GM12878 (cell line): ENCODE measurements around the gene SUSD1. TPM values are rescaled to one million over a fixed set of nuclear protein-coding genes. Genes with fewer than 3 reads are reported as not detected.
"Not testable (repeated sequence)": the region's sequence is repeated elsewhere in the genome, so short reads cannot be mapped to it uniquely, and the experiment has no call there.

Experiments used
- ATAC-seq: fragments of 200-7000 bp; cut with Tn5 transposase; 3 replicates; pipeline ENCODE4 v1.9.1; 2020; ENCODE audit warnings: mild to moderate bottlenecking, moderate library complexity
- BruUV-seq: library from RNA; stranded (reverse); fragments of 400-500 nt; replicated peaks from 2 replicates; lab custom pipeline; 2021; lab: Mats Ljungman, UMichigan
- CTCF ChIA-PET: fragments of 300-600 bp; sonication (Branson Sonifier 250); formaldehyde crosslinking; extraction: SDS; loops from one replicate; lab custom pipeline; 2021; ENCODE audit warnings: inconsistent platforms; lab: Yijun Ruan, JAX
- POLR2A ChIA-PET: fragments of 350-600 bp; formaldehyde crosslinking; extraction: SDS; loops from one replicate; lab custom pipeline; 2021; ENCODE audit warnings: inconsistent platforms; lab: Charles Lee
- RAD21 ChIA-PET: fragments of 300-600 bp; sonication (Branson Sonifier 250); formaldehyde crosslinking; loops from one replicate; lab custom pipeline; 2023; ENCODE audit warnings: antibody characterized with exemption; ENCODE audit not compliant: unreplicated experiment; lab: Charles Lee
- SMC1A ChIA-PET: fragments of 300-600 bp; sonication (Branson Sonifier 250); formaldehyde crosslinking; loops from one replicate; lab custom pipeline; 2023; ENCODE audit not compliant: unreplicated experiment, uncharacterized antibody; lab: Charles Lee
- DNase-seq: peaks from one replicate; pipeline ENCODE4 v3.0.0-alpha.2; 2011; ENCODE audit warnings: low read depth, low spot score
- FAIRE-seq: peaks from 3 replicates; lab custom pipeline; 2011; peaks lifted over from hg19 to GRCh38; lab: Jason Lieb, UNC
- H2AFZ ChIP-seq: 2 replicates; pipeline ENCODE4 v1.6.0; 2011; ENCODE audit warnings: low read depth, low read length, control low read depth; ENCODE audit not compliant: control insufficient read depth
- H3K27ac ChIP-seq: 2 replicates; pipeline ENCODE4 v1.5.1; 2011; ENCODE audit warnings: control low read depth; ENCODE audit not compliant: control insufficient read depth, insufficient read depth
- H3K27me3 ChIP-seq, 2 experiments: replicated peaks in 1 of 2; 2 replicates each; pipeline versions ENCODE4 v1.6.0 to v1.6.1; 2011; ENCODE audit warnings: low read length in 1 of 2; ENCODE audit not compliant: control insufficient read depth in 2 of 2, insufficient read depth in 2 of 2
- H3K36me3 ChIP-seq, 2 experiments: 2 replicates each; pipeline ENCODE4 v1.5.1; 2011; ENCODE audit warnings: low read length in 1 of 2; ENCODE audit not compliant: control insufficient read depth in 2 of 2, insufficient read depth in 2 of 2
- H3K4me1 ChIP-seq: 2 replicates; pipeline ENCODE4 v1.6.1; 2011; ENCODE audit warnings: mild to moderate bottlenecking, low read length, moderate library complexity, mixed read lengths; ENCODE audit not compliant: control insufficient read depth, insufficient read depth
- H3K4me2 ChIP-seq: 2 replicates; pipeline ENCODE4 v1.6.0; 2011; ENCODE audit warnings: control low read depth; ENCODE audit not compliant: control insufficient read depth, insufficient read depth
- H3K4me3 ChIP-seq: fragments of 200-600 bp; sonication (generic); 2 replicates; pipeline ENCODE4 v1.5.1; 2016
- H3K79me2 ChIP-seq: 2 replicates; pipeline ENCODE4 v1.6.0; 2011; ENCODE audit warnings: low read length; ENCODE audit not compliant: control insufficient read depth, insufficient read depth
- H3K9ac ChIP-seq: 2 replicates; pipeline ENCODE4 v1.8.0; 2011; ENCODE audit warnings: low read length, control low read depth, mixed read lengths; ENCODE audit not compliant: control insufficient read depth, insufficient read depth
- H3K9me3 ChIP-seq: replicated peaks from 3 replicates; pipeline ENCODE4 v1.5.1; 2011; ENCODE audit warnings: mild to moderate bottlenecking, low read length; ENCODE audit not compliant: control insufficient read depth, insufficient read depth
- H4K20me1 ChIP-seq: 2 replicates; pipeline ENCODE4 v1.6.0; 2011; ENCODE audit not compliant: control insufficient read depth, insufficient read depth
- EED ChIP-seq: sonication (generic); IDR thresholded peaks from 2 replicates; pipeline ENCODE4 v1.6.1; 2016; ENCODE audit warnings: antibody characterized with exemption, low read depth
- WGBS: methylation state at CpG from one replicate; pipeline ENCODE4 v1.1.6; 2016; ENCODE audit warnings: low lambda C conversion rate; ENCODE audit not compliant: insufficient replicate concordance, insufficient coverage; ENCODE audit errors: missing lambda C conversion rate; 5-methylcytosine and 5-hydroxymethylcytosine counted together
- in situ Hi-C: fragments of 300-500 bp; cut with MboI; formaldehyde crosslinking; loops from 9 replicates; pipeline ENCODE4 v1.14.3; 2018; ENCODE audit warnings: mixed read lengths
- intact Hi-C: fragments of 100-400 bp; cut with micrococcal nuclease; formaldehyde crosslinking; loops from one replicate; pipeline ENCODE4 v1.14.2; 2022; ENCODE audit not compliant: unreplicated experiment
- polyA plus RNA-seq, 11 experiments: library from polyadenylated mRNA; depleted of rRNA in 4 of 11; unstranded in 6 of 11; stranded (reverse) in 5 of 11; fragments of >200 nt; fragmentation: Nextera tagmentation in 4 of 11; fragmentation: Illumina TruSeq in 1 of 11; extraction: Ambion mirVana in 4 of 11; extraction: Trizol in 1 of 11; gene quantifications; 1 replicate in 1 of 11; 2 replicates in 10 of 11; pipeline versions ENCODE4 v1.2.1 to v1.2.3, GENCODE V29; 2011 to 2016; ENCODE audit warnings: inconsistent platforms in 2 of 11, missing spikeins in 2 of 11, low read depth in 1 of 11
- total RNA-seq, 4 experiments: library from RNA; depleted of rRNA in 3 of 4; stranded (reverse); fragments of >200 nt in 3 of 4; fragmentation: Illumina TruSeq in 1 of 4; extraction: Trizol in 1 of 4; gene quantifications; 2 replicates each; pipeline versions ENCODE4 v1.2.1 to v1.2.3, GENCODE V29; 2013 to 2021
- TF ChIP-seq, protein P1 (sequence below): fragments of 450-650 bp; IDR thresholded peaks from 2 replicates; pipeline ENCODE4 v1.6.1; 2016; ENCODE audit warnings: mild to moderate bottlenecking

The SUSD1 gene
- total and polyA plus RNA-seq, 10 of the 15 experiments (the other 5 are each of a cell fraction or from before 2014, with no cell fraction given): 6.7 to 20.8 (median 13.2) TPM

DNA sequence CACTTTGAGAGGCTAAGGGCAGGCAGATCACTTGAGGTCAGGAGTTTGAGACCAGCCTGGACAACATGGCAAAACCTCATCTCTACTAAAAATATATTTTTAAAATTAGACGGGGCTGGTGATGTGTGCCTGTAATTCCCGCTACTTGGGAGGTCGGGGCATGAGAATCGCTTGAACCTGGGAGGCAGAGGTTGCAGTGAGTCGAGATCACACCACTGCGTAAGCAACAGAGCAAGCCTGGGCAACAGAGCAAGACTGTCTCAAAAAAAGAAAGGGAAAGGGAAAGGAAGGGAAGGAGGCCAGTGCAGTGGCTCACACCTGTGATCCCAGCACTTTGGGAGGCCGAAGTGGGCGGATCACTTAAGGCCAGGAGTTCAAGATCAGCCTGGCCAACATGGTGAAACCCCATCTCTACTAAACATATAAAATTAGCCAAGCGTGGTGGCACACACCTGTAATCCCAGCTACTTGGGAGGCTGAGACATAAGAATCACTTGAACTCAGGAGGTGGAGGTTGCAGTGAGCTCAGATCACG is 101.4 kb downstream of the SUSD1 start:
- H2AFZ ChIP-seq, H3K4me3 ChIP-seq, H3K27me3 ChIP-seq, ATAC-seq, H3K36me3 ChIP-seq, H3K9me3 ChIP-seq, H3K79me2 ChIP-seq, DNase-seq, H3K9ac ChIP-seq, FAIRE-seq, BruUV-seq, H4K20me1 ChIP-seq, in situ Hi-C loops: not testable (repeated sequence)
- POLR2A ChIA-PET: interaction anchor here (0.7 to 4.3 kb wide), 8 partner anchors 34 to 176 kb away, joined by 3 to 30 read pairs (median 6); no protein-coding TSS in a partner anchor
- RAD21 ChIA-PET: interaction anchor here (0.7 to 17.7 kb wide), 28 partner anchors 9 to 476 kb away, joined by 3 to 339 read pairs (median 8); no protein-coding TSS in a partner anchor
- CTCF ChIA-PET: interaction anchor here (0.8 to 18.1 kb wide), 29 partner anchors 9 to 768 kb away, joined by 3 to 292 read pairs (median 9); partner anchors contain the start of gene UGCG
- SMC1A ChIA-PET: interaction anchor here (0.6 to 14.1 kb wide), 36 partner anchors 11 to 437 kb away, joined by 3 to 301 read pairs (median 10); partner anchors contain the start of gene UGCG
- H3K4me2 ChIP-seq: peak overlapping the region; percentile 46; the same call in 1 of the 2 replicates
- H3K27ac ChIP-seq: peak overlapping the region; percentile 59
- 94% methylated on average over 10 of the region's 10 CpGs for WGBS
- TF ChIP-seq EED: 0 out of 2 replicates have a peak, but pooled peaks have one; percentile 26
- TF ChIP-seq, protein P1, sequence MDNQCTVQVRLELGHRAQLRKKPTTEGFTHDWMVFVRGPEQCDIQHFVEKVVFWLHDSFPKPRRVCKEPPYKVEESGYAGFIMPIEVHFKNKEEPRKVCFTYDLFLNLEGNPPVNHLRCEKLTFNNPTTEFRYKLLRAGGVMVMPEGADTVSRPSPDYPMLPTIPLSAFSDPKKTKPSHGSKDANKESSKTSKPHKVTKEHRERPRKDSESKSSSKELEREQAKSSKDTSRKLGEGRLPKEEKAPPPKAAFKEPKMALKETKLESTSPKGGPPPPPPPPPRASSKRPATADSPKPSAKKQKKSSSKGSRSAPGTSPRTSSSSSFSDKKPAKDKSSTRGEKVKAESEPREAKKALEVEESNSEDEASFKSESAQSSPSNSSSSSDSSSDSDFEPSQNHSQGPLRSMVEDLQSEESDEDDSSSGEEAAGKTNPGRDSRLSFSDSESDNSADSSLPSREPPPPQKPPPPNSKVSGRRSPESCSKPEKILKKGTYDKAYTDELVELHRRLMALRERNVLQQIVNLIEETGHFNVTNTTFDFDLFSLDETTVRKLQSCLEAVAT: peak; percentile 48; the same call in 1 of the 2 replicates
- intact Hi-C loops: loop anchor here (1.0 to 10.0 kb wide), 7 partner anchors 42 to 439 kb away; partner anchors contain the start of gene DNAJC25
- peaks cover 63% of the 10 kb centered on the region for H3K4me1 ChIP-seq
